LNCAP (cell line): ENCODE measurements around the gene LYRM4.

Experiments
- CTCF ChIP-seq: fragments of 450-650 bp; IDR thresholded peaks from 2 replicates; pipeline ENCODE4 v1.5.1; 2017; ENCODE audit warnings: mild to moderate bottlenecking

Gene LYRM4

GRCh38 chr6:5266423-5266822 is 5.7 kb upstream of the LYRM4 start:
- TF ChIP-seq CTCF, result no peak

- no peak for TF ChIP-seq CTCF
These were observed 877 bp upstream of the LYRM4 start for GRCh38 chr6:5261545-5262109.

GRCh38 chr6:5260111-5260620 is 584 bp downstream of the LYRM4 start:
- no peak for TF ChIP-seq CTCF

GRCh38 chr6:5259428-5259827 is 1.3 kb downstream of the LYRM4 start:
- TF ChIP-seq CTCF, result no peak

GRCh38 chr6:5257400-5257799 is 3.4 kb downstream of the LYRM4 start:
- TF ChIP-seq CTCF, result no peak

GRCh38 chr6:5256952-5257351 is 3.8 kb downstream of the LYRM4 start:
- TF ChIP-seq CTCF, result no peak

GRCh38 chr6:5250911-5251310 is 9.8 kb downstream of the LYRM4 start:
- no peak for TF ChIP-seq CTCF

GRCh38 chr6:5250451-5250850 is 10.3 kb downstream of the LYRM4 start:
- no peak for TF ChIP-seq CTCF
